Parathyroid adenoma (tissue), 2 donors: ENCODE results near the gene FAU.

Experiments used
- H2AFZ ChIP-seq: fragments of 300-600 bp; sonication (generic); one replicate; pipeline ENCODE4 v1.7.0; 2017; ENCODE audit warnings: antibody characterized with exemption, mild to moderate bottlenecking
- H3K27ac ChIP-seq: fragments of 300-600 bp; sonication (generic); one replicate; pipeline ENCODE4 v1.7.0; 2017
- H3K27me3 ChIP-seq: fragments of 300-600 bp; sonication (generic); one replicate; pipeline ENCODE4 v1.7.0; 2017; ENCODE audit warnings: low read length; ENCODE audit not compliant: control insufficient read depth, insufficient read depth
- H3K36me3 ChIP-seq: fragments of 300-600 bp; sonication (generic); one replicate; pipeline ENCODE4 v1.7.0; 2017; ENCODE audit warnings: low read length; ENCODE audit not compliant: control insufficient read depth, insufficient read depth
- H3K4me1 ChIP-seq: fragments of 300-600 bp; sonication (generic); one replicate; pipeline ENCODE4 v1.7.0; 2017; ENCODE audit warnings: control low read depth
- H3K4me2 ChIP-seq: fragments of 300-600 bp; sonication (generic); one replicate; pipeline ENCODE4 v1.7.0; 2017; ENCODE audit warnings: low read length
- H3K4me3 ChIP-seq: fragments of 300-600 bp; sonication (generic); one replicate; pipeline ENCODE4 v1.7.0; 2017; ENCODE audit warnings: low read depth, low read length
- H3K79me2 ChIP-seq: fragments of 300-600 bp; sonication (generic); one replicate; pipeline ENCODE4 v1.7.0; 2017; ENCODE audit warnings: control low read depth
- H3K9ac ChIP-seq: fragments of 300-600 bp; sonication (generic); one replicate; pipeline ENCODE4 v1.7.0; 2017; ENCODE audit warnings: mild to moderate bottlenecking
- H3K9me3 ChIP-seq: fragments of 300-600 bp; sonication (generic); one replicate; pipeline ENCODE4 v1.7.0; 2017; ENCODE audit warnings: low read length; ENCODE audit not compliant: control insufficient read depth
- CTCF ChIP-seq: fragments of 300-600 bp; sonication (generic); IDR thresholded peaks from one replicate; pipeline ENCODE4 v1.7.0; 2017; ENCODE audit warnings: antibody characterized with exemption, mild to moderate bottlenecking
- donor health status: primary hyperparathyroidism.

FAU gene

DNA sequence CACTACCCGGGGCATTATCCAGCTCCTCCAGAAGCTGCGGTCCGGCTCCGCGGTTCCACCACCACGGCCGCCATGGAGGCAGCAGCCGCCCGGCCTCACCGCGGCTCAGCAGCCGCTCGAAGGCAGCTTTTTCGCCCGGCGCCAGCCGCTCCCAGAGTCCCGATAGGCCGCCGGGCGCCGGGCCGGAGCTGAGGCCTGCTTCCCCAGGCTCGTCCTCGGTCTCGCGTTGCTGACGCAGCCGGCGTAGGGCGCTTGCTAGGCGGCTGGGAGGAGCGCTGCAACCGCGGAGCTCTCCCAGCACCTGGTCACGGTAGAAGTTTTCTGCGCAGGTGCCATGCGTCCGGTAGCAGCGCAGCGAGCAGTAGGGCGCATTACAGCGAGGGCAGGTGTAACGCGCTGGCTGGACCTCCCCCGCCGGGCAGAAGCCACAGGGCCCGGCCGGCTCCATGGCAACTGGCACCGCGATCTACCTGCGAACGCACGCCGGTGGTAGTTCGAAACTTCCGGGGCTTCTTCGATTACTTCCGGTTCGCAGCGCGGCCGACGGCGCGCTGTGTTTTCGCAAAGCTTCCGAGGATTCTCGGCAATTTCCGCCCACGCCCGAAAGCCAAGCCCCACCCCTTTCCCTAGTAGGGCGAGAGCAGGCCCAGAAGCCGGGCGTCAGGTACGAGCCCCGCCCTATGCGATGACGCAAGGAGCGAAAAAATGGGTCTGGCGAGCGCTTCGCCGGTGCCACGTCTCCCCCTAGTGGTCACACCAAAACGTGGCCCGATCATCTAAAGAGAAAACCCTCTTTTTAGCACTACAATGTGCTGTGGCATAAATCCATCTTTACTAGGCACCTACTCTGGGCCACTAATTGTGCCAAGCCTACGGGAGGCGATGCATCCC, 4.5 kb downstream of the FAU start, which contains the start of gene ZNHIT2:
Gene ZNHIT2 (minus strand): TSS at position 496 of the 891 bp plus-strand sequence. CDS start 48 bp downstream, at position 448.
- H3K4me1 ChIP-seq: peaks cover 8% of the 10 kb centered on the region
- TF ChIP-seq CTCF: peak; percentile 89

GRCh38 chr11:65116370-65117205, 5.3 kb downstream of the FAU start:
- Histone ChIP-seq H3K27ac (peak overlapping the region; percentile 90), H2AFZ (peak overlapping the region; percentile 62), H3K4me1 (peaks cover 8% of the 10 kb centered on the region), H3K36me3 (no peaks in the 10 kb centered on the region), H3K27me3 (no peaks in the 10 kb centered on the region), H3K4me3 (peak overlapping the region; percentile 75), H3K9me3 (no peaks in the 10 kb centered on the region), H3K79me2 (peaks cover 9% of the 10 kb centered on the region), H3K9ac (peak overlapping the region; percentile 67), H3K4me2 (peak overlapping the region; percentile 79)
- no peak for TF ChIP-seq CTCF

More for the DNA sequence above, 4.5 kb downstream of the FAU start, which contains the start of gene ZNHIT2:
- no peaks in the 10 kb centered on the region for H3K36me3 ChIP-seq
- H3K79me2 ChIP-seq: peaks cover 11% of the 10 kb centered on the region
- no peaks in the 10 kb centered on the region for H3K9me3 ChIP-seq
- peak within 1 kb of the TSS; percentile 75 for H3K4me3 ChIP-seq
- H2AFZ ChIP-seq: peak within 1 kb of the TSS; percentile 62
- H3K27ac ChIP-seq: peak within 1 kb of the TSS; percentile 90
- peak within 1 kb of the TSS; percentile 67 for H3K9ac ChIP-seq
- peak within 1 kb of the TSS; percentile 79 for H3K4me2 ChIP-seq
- no peaks in the 10 kb centered on the region for H3K27me3 ChIP-seq

DNA sequence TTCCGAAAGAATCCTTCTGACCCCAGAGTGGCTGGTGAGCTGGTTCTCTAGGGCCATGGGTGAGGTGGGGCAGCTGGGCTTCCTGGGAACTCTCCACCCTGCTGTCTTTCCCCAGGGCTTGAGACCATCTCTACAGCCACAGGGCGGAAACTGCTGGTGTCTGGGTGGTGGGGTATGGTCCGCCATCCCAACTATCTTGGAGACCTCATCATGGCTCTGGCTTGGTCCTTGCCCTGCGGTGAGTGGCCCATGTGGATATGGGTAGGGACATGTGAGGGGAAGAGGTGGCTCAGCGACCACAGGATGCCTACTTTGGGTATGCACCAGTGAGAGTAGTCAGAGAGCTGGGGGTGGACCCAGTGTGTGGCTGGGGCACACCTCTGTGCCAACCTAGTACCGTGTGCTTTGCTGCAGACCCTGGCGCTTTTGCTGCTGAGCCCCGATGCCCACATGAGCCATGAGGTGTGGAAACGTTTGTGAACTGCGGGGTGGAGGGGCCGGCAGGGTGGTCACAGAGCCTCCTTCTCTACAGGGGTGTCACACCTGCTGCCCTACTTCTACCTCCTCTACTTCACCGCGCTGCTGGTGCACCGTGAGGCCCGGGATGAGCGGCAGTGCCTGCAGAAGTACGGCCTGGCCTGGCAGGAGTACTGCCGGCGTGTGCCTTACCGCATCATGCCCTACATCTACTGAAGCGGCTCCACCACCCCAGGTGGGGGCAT, 6.4 kb downstream of the FAU start:
- Histone ChIP-seq H3K4me2 (peak overlapping the region; percentile 79), H2AFZ (no peak overlapping the region), H3K36me3 (no peaks in the 10 kb centered on the region), H3K27ac (no peak overlapping the region), H3K79me2 (peaks cover 2% of the 10 kb centered on the region), H3K4me1 (peaks cover 5% of the 10 kb centered on the region), H3K9me3 (no peaks in the 10 kb centered on the region), H3K4me3 (no peak overlapping the region), H3K9ac (no peak overlapping the region), H3K27me3 (no peaks in the 10 kb centered on the region)
- no peak for TF ChIP-seq CTCF

DNA sequence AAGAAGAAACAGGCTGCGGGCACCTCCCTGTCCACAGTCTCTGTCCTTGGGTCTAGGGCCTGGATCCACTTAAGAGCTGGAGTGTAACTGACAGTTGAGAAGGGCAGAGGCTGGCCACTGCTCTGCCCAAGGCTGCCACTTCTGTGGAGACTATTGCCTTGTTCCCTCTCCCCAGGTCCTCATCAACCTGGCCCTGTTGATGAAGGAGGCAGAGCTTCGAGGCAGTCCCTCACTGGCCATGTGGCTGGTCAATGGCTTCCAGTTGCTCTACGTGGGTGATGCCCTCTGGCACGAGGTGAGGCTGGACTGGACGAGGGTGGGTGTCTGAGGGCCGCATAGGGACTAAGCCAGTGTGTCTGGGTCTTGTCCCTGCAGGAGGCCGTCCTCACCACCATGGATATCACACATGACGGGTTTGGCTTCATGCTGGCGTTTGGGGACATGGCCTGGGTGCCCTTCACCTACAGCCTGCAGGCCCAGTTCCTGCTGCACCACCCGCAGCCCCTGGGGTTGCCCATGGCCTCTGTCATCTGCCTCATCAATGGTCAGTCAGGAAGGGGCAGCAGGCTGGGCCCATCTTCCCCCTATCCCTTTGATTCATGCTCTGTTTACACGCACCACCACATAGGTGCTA, 7.3 kb downstream of the FAU start:
- no peak overlapping the region for H3K4me2 ChIP-seq
- H3K36me3 ChIP-seq: no peaks in the 10 kb centered on the region
- peaks cover 2% of the 10 kb centered on the region for H3K79me2 ChIP-seq
- no peak overlapping the region for H3K27ac ChIP-seq
- TF ChIP-seq CTCF: no peak
- H3K9me3 ChIP-seq: no peaks in the 10 kb centered on the region
- no peak overlapping the region for H3K4me3 ChIP-seq
- peaks cover 5% of the 10 kb centered on the region for H3K4me1 ChIP-seq
- no peaks in the 10 kb centered on the region for H3K27me3 ChIP-seq
- no peak overlapping the region for H3K9ac ChIP-seq
- H2AFZ ChIP-seq: no peak overlapping the region
